Stimulated activated CD4-positive, alpha-beta T cell treated with anti-CD3 and anti-CD28 coated beads, Interleukin-1b, Interleukin-23, amount 100 ng/mL, for 48 hours (primary cell): ENCODE results near the gene COL5A2.

ENCODE experiments used
- DNase-seq: peaks from one replicate; pipeline ENCODE4 v3.0.0-alpha.2; 2020

Gene COL5A2

DNA sequence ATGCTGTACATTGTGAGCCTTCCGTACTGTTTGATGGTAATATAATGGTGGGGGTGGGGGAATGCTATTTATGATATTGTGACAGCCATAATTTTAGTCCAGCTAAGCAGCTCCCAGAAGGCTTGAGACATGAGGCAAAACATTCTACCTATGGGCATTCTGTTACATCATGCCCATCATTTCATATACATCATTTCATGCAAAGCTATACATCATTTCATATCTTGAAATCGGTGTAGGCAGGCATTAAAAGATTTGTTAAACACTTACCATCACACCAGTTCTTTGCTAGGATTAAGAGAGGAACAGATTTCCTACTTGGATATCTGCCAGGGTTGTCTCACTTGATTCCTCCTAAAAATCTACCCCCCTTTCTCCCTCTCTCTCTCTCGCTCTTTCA, 84.5 kb downstream of the COL5A2 start:
- DNase-seq = no peak

DNA sequence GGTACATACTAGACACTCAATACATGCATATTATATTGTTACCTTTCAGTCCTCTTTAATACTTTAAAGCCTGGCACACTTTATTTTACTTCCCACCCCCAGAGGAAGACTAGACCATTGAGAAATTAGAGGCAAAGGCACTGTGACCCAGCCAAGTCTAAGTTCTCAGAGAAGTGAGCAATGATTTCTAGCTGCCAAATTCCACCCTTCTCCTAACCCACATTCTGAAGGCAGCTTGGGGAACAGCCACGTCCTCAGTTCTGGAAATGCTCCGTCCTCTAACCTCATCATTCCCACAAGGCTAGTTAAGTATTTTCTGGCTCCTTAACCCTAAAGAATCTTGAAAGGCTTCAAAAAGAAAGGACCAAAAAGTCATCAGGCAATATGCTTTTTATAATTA, 86.6 kb downstream of the COL5A2 start:
- DNase-seq = no peak

DNA sequence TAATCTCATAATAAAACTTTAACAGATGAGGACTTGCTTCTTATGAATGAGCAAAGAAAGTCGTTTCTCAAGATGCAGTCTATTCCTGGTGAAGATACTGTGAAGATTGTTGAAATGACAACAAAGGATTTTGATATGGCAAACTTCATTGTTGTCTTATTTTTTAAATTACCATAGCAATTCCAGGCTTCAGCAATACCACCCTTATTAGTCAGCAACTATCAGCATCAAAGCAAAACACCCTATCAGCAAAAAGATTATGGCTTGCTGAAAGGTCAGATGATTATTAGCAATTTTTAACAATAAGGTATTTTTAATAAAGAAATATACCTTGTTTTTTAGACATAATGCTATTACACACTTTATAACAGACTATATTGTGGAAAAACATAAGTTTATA, 88.3 kb downstream of the COL5A2 start:
- no peak for DNase-seq

DNA sequence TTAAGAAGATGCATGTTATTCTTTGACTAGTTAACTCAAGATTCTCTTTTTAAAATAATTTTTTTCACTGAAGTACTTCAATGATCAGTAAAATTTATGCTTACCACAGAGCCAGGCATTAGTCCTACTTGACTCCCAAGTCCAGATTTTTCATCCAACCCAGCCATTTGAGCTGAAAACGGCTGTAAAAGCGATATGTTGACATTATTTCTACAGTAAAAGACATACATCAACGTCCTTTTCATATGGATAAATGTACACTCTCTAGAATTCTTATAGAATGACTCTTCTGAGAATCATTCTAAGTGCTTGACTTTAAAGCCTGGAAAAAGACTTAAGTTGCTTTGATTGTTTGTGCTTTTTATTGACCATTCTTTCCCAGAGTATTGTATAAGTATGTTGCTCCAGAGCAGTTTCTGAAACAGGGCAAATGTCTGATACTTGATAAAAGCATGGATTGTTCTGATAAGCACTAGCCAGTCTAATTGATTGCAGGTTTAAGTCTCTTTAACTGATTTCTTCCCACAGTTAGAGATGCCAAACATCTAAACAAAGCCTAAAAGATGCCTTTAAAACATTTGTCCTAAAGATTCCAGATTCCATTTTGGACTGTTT, 90.9 kb downstream of the COL5A2 start:
- no peak for DNase-seq

DNA sequence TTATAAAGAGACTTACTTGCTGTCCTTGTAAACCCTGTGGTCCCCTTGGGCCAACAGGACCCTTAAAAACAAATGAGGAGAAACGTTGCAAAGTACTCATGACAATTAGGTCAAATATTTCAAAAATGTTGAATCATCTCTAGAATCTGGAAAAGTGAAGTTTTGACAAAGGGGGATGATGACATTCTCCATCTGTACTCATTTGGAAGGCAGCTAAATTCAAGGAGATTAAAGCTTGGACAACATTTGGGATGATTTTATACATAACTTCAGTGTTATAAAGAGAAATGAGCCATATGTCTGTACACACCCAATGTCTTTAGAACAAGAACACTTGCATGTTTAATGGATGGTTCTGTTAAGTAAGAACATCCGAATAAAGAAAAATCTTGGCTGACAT, 92.9 kb downstream of the COL5A2 start:
- DNase-seq = no peak

DNA sequence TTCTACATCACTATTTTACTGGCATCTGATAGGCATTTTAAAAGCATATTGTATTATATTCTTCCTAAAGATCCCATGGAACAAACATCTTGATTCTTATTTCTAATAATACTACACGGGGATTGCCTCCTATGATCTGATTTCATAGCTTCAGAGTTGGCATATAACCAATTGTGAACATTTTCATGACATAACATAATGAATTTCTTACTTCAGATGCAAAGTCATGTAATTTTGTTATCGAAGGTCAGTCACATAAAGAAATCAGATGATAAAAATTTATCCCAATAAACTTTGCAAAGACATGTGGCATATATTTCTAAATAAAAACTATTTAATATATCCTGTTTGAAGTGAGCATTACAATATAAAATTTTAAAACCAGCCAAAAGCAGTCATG, 93.3 kb downstream of the COL5A2 start:
- DNase-seq = no peak

DNA sequence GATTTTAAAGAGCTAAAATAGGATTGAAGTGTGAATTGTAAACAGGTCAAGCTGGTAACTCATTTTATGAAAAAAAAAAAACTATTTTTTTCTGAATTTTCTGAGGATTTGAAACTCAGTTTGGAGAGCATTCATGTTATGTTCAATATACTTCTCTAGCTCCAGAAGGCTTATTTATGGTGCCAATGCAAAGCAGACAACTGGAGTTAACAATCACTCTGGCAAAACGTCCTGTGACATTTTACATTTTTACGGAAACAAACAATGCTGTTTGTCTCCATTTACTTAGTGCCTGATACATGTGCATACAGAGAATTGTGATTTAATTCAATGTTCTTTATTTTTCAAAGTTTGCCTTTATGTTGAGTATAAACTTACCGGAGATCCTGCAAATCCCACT, 96.0 kb downstream of the COL5A2 start:
- no peak for DNase-seq

DNA sequence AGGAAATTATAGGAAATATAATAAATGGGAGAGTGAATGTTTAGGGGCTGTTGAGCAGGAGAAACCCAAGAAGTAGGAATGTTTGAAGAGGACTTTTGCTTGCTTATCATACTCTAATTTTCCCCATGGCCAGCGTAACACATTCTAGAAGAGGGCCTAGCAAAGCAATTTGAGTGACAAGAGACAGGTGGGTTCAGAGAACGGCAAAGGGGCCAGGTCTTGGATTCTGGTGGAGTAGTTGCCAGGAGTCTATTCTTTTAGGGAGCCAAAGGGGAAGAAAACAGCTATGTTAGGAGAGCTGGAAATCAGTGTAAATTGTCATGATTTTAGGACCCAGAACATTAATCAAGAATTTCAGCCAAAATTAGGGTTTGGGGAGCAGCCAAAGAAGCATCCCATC, 96.5 kb downstream of the COL5A2 start:
- no peak for DNase-seq

DNA sequence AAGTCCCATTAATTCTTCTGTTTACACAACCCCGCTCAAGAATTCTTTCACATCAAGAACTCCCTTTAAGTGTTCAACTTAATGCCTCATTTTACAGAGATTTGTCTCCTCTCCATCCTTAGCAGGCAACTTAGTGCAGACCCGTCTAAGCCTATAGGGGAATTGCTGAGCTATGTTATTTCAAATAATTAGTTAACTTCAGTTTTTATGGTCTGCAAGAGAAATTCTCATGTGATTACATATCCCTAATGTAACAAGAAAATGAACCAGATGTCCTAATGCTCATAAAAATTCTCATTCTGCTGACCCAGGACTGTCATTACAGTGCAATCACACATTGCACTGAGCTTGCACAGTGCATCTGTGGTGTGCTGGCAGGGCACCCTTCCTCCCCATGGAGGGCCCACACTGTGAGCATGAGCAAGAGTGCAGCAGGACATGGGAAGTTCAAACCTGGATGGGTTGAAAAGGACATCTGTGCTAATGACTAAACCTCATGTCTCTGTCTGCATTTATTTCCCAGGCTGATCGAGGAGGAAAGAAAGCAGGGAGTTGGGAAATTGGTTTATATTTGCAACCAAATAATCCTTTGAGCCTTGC, 97.1 kb downstream of the COL5A2 start:
- no peak for DNase-seq

DNA sequence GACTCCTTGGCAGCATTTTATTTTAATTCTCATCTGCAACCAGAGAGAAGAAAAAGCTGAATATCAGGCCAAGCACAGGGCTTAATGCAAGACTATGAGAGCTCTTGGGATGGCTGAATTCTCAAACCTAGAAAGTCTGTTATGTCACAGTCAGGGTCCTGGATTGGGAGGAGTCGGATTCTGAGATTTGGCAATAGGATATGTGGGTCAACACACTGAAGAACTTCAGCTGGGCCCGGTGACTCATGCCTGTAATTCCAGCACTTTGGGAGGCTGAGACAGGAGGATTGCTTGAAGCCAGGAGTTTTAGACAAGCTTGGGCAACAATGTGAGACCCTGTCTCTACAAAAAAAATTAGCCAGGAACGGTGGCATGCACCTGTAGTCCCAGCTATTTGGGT, 103.0 kb downstream of the COL5A2 start:
- DNase-seq = no peak

DNA sequence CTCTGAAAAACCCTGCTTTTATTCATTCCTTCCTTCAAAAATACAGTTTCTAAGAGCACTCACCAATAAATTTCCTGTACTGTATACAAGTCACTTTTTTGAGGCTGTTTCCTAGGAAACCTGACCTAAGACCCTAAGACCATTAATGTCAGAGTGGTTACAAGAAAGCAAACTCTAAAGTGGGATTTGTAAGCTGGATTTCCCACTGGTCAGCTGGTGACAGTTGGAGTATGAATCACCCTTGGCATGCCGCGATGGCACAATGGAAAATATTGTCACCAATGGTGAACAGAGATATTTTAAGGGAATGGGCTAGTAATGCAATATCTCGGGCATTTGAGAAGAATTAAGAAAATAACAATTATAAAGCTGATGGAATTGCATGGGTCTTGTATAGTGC, 103.4 kb downstream of the COL5A2 start:
- no peak for DNase-seq

DNA sequence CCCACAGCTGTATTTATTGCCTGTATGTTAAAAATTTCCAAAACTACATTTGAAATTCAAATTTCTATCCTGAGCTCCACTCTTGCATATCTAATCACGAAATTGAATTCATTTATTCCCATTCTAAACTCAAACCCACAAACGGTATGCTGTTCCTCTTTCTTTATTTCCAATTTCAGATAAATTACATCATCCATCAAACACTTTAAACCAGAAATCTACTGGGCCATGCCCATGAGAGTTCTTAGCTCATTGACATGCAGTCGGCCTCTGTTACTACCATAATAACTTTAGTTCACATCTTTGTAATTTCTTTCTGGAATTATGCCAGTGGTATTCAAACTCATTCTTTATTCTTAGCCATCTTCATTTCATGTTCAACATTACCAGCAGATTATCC, 105.1 kb downstream of the COL5A2 start:
- no peak for DNase-seq

DNA sequence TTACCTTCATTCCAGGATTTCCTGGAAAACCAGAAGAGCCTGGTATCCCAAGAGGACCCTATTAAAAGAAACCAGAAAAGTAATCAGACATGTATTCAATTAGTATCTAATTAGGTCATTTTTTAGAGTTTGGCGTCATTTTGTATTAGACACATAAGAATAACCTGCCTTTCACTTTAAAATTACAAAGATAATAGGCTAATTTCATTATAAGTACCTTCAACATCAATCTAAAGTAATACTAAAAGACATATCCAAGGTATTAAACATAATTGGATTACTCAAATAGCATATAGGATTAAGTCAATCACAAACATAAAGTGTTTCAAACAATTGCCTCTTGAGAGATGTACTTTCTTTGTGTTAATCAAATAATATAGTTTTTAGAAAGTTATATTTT, 107.5 kb downstream of the COL5A2 start:
- no peak for DNase-seq

DNA sequence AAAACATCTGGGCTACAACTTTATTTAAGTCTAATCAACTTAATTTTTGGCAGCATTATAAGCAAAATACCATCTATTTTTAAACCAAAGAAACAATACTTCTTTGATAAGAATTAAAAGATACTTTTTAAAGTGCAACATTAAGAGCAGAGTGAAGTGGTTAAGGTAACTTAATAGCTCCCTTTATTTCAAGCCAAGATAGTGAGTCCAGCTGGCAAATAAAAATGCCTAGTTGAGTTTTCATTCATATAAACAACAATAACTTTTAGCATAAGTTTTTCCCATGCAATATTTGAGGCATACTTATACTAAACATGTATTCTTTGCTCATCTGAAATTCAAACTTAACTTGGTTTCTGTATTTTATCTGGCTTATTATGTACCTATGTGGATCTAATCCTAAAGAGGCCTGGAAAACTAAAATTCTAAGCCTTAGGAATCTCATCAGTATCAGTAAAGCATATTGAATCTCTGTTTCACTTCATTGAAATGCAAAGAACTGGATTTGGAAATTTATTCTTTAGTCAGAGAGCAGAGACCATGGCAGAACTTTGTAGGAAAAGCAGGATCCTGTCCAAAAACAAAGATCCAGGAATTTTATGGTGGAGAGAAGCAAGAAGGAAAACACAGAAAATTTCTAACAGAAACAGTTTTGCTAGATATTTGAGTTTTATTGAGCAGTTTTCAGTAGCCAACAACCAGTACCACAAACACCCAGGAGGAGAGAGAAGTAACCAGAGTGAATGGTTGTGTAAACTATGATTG, 109.5 kb downstream of the COL5A2 start:
- no peak for DNase-seq

DNA sequence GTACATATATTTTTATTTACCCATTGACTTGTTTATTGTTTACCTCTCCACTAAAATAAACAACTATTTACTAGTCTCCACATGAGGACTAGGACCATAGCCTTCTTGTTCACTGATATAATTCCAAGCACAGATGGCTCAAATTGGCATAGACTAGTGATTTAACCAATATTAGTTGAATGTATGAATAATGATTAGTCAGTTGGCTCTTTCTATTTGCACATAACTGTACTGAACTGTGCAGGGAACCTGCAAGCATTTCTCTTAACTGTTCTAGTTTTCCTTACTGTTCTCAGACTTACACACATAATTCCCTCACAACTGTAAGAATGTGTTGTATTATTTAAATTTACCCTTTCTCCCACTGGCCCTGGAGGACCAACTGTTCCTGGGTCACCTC, 113.5 kb downstream of the COL5A2 start:
- DNase-seq = no peak

DNA sequence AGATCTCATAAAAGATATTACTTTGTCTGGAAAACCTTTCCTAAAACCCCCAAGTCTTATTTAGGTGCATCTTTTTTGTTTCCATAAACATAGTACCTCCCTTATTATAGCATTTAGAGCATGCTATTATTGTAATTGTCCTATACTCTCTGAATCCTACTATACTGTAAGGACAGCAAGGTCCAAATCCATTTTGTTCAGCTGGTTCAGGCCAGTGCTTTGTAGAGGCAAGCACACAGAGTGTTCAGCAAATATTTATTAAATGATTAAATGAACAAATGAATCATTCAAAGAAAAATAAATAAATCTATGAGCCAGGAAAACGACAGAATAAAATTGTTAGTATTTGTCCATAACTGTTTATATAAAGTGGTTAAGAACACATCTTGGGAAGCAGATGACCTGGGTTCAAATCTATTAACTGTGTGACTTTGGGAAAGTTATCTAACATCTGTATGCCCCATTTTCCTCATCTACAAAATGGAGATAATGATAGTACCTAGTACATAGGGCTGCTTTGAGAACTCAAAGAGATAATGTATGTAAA, 119.4 kb downstream of the COL5A2 start:
- DNase-seq = no peak

DNA sequence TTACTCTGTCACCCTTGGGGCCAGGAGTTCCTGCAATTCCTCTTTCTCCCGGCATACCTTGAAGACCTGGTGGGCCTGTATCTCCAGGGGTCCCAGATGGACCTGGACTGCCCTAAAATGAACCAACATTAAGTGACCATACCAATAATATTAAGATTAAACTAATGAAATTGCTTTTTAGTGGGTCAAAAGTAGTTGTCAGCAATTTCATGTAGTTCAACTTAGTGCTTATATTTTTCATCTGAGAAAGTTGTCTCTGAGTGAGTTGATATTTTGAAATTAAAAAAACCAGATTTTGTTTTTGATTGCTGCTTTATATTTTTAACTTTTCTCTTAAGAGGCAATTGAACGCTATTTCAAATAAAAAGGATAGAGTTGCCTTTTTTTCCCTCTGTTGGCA, 122.2 kb downstream of the COL5A2 start:
- no peak for DNase-seq

DNA sequence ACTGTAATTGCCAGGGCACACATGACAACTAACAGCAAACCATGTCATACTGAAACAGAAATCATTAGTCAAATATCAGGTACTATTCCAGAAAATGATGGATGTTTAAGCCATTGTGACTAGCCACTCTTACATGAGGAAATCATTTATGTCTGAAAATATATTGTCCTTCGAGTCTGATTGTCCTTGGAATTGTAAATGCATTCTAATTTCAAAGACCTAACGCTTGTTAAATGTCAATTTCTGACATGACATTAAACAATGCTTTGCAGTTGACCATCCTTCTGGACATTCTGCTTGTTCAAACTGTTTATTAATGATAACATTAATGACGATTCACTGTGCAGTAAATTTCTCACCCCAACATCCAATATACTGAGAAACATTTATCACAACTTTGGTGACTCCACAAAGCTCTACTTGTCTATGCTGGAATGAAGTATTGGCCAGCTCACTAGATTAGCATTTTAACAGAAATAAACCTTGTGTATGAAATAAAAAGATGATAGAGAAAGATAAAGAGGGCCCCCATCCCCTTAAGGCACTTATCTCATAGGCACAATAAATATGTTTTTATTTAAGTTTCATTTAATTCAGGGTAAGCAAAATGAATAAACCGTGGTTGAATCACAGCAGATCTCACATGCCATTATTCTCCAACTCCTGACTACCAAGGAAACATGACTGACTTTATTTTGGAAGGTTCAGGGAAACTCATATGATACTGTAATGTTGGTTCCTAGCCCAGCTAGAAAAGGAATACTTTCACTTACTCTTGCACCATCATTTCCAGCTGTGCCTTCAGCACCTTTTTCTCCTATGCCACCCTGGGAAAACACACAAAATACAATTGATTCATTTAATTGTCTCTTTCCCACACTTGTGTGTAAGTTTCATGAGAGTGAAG, 123.1 kb downstream of the COL5A2 start:
- DNase-seq = no peak

DNA sequence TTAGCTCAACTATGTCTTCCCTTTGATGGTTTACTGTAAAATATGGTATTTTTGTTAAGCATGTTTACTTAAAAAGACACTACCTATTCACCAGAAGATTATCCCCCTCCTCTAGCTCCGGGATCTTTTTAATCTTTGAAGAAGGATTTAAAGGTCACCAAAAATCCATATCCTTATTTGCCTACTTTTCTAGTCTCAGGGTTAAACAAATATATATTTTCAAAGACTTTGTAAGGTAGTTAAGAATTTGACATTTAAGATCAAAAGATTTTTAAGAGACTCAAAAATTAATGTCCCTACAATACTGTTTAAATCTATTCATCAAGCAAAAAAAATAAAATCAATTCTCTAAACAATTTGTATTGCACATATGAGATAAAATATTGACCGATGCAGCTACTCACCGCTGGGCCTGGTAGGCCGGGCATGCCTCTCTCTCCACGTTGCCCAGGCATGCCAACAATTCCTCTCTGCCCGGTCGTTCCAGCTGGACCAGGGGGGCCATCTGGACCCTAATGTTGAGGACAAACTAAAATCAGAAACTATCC, 129.3 kb downstream of the COL5A2 start:
- DNase-seq = no peak

DNA sequence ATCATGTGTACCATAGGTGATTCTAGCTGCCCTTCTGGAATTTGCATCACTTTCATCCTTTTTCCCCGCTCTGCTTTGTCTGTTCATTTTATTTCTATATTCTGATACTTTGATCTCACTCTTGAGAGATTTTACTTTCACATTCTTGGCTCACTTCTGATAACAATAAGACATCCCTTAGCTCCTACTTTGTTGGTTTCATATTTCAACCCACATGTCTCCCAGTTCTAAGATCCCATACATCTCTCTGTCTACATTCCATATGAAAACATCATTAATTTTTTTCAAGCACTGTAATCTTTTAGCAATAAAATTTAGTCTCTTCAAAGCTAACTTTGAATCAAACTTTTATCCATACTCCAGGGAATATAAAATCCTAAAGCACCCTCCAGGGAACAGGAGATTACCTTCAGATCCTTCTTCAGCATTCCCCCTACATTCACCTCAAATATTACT, 129.8 kb downstream of the COL5A2 start:
- DNase-seq = no peak

DNA sequence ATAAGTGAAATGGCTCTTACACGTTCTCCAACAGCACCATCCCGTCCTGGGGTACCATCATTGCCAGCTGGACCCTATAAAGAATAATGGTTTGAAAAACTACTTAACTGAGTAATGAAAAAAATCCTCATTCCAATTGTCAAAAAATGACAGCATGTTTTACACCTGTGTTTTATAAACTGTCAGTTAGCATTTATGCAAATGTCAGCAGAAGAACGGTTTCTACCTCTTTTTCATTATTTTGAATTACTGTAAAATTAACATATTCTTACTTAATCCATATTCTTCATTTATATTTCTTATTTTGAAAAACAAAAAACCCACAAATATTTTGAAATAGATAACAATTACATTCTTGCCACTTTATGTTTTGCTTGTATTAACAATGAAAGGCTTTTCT, 131.4 kb downstream of the COL5A2 start:
- no peak for DNase-seq

DNA sequence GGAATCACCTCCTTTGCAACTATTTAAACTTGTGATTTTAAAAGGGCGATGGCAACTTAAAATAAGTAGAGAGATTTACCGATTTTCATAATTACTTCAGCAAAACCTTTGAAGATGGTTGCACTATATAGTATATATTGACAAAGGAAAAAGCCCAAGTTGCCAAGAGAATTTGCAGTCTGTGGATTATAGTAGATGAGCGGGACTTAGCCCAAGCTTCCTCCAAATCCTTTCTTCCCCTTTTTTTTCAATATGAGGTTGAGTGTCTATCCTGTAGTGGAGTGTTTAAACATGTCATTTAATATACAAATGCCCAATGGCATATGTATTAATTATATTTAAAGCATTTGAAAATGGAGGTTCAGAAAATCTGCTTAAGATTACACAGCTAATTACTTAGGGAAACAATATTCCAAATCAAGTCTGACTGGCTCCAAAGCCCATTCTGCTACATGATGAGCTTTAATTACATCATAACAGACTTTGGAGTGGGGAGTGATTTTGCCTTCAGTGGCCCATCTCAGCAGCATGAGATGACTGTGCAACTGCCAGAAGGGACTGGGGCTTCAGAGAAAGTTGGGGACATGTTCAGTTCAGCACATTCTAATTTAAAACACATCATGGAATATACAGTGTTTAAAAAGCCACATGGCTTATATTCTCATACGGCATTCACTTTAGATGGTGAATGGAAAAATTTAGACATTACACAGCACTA, 132.2 kb downstream of the COL5A2 start:
- no peak for DNase-seq
